ENCODE results near the gene TUBB4B.

TUBB4B gene

DNA sequence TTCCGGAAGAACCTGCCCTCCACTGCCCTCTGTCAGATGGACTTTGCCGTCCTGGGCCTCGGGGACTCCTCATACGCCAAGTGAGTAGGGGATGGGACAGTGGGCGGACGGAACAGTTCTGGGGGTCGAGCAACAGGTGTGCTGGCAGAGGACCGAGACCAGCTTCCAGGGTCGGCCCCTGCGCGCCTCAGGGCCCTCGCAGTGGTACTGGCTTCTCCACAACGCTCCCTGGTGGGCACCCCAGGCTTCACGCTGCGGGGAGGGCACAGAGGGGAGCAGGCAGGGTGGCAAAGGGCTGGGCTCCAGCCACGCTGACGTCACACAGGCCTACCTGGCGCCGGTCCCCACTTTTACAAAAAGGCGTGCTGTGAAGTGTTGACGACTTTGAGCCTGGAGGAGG is 28.6 kb upstream of the TUBB4B start:
- no peak for DNase-seq (ENCODE audit: low read depth)

DNA sequence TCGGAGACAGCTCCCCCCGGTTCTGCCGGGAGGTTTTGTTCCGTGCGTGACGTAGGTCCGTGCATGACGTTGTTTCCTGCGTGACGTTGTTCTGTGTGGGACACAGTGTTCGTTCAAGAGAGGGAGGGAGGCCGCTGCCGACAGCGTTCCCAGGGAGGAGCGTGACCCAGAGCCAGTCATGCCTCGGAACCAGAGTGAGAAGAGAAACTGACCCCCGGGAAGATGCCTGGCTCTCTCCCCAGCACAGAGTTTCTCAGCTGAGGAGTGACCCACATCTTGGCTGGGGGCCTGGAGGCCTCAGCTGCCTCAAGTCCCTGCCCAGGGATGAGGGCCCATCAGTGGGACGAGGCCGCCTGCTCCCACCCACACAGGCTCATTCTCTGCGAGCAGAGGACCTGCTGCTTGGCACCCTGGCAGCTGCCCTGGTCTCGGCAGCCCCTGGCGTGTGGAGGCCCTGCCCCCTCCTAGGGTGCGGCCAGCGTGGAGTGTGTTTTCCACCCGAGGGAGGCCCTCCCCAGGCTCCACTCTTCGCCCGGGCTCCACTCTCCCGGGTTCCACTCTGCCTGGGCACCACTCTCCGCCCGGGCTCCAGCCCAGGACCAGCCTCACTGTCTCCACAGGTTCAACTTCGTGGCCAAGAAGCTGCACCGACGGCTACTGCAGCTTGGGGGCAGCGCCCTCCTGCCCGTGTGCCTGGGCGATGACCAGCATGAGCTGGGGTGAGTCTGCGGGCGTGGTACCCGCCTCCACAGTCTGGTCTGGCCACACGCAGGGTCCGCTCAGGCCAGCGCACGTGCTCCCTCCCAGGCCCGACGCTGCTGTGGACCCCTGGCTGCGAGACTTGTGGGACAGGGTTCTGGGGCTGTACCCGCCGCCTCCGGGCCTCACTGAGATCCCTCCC is 27.7 kb upstream of the TUBB4B start:
- DNase-seq (ENCODE audit: low read depth), result no peak

DNA sequence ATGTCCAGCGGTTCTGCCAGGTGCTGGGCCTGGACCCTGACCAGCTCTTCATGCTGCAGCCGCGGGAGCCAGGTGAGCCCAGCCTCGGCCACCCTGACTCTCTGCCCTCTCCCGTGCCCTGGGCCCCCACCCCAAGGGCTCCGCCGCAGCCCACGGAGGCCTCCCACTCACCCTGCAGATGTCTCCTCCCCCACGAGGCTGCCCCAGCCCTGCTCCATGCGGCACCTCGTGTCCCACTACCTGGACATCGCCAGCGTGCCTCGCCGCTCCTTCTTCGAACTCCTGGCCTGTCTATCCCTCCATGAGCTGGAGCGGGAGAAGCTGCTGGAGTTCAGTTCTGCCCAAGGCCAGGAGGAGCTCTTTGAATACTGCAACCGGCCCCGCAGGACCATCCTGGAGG is 26.5 kb upstream of the TUBB4B start:
- DNase-seq (ENCODE audit: low read depth), result no peak

DNA sequence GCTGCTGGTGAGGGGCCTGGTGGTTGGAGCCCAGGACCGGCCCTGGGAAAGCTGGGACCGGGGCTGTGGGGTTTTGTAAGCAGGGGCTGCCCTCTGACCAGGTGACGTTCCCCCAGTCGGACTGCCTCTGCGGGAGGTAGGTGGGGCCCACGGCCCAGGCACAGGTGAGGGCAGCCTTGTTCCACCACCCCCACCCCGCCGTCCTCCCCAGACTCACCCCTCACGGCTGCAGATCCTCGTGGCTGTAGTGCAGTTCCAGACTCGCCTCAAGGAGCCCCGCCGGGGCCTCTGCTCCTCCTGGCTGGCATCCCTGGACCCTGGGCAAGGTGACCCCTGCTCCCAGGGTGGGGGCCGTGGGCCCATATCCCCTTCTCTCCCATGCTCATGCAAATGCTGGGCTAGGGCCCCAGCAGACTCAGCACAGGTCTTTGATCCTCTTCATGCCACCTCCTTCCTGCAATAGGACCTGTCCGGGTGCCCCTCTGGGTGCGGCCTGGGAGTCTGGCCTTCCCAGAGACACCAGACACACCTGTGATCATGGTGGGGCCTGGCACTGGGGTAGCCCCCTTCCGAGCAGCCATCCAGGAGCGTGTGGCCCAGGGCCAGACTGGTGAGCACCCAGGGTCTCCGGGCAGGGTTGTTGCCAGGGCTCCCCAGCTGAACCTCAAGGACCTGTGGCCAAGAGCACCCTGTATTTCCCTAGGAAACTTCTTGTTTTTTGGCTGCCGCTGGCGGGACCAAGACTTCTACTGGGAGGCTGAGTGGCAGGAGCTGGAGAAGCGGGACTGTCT is 25.7 kb upstream of the TUBB4B start:
- DNase-seq (ENCODE audit: low read depth), result no peak

DNA sequence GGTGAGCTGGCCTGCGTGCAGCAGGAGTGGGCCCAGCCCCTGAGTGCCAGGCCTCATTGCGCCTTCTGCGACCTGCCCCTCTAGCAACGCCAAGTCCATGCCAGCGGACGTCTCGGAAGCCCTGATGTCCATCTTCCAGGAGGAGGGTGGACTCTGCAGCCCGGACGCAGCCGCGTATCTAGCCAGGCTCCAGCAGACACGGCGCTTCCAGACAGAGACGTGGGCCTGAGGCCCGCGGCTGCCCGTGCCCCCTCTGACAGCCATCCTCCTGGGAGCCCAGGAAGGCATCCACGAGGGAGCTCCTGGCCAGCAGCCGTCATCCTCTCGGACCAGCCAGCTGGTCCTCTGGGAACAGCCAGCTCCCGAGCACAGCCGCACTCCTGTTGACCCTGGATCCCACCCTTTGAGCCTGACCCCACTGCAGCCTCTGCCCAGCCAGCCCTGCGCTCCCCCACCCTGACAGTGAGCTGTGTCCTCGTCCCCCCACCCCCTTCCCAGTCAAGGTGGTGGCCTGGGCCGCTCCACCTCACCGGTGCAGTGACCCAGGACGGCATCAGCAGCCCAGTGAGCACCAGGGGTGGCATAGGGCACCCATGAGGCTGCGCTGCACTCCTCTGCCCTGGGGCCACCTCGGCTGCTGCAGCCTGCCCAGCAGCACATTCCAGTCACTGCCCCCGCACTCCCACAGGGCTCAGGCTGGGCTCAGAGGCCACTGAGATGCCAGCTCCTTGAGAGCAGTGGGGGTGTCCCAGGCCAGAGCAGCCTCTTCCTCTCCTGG is 24.7 kb upstream of the TUBB4B start:
- no peak for DNase-seq (ENCODE audit: low read depth)

DNA sequence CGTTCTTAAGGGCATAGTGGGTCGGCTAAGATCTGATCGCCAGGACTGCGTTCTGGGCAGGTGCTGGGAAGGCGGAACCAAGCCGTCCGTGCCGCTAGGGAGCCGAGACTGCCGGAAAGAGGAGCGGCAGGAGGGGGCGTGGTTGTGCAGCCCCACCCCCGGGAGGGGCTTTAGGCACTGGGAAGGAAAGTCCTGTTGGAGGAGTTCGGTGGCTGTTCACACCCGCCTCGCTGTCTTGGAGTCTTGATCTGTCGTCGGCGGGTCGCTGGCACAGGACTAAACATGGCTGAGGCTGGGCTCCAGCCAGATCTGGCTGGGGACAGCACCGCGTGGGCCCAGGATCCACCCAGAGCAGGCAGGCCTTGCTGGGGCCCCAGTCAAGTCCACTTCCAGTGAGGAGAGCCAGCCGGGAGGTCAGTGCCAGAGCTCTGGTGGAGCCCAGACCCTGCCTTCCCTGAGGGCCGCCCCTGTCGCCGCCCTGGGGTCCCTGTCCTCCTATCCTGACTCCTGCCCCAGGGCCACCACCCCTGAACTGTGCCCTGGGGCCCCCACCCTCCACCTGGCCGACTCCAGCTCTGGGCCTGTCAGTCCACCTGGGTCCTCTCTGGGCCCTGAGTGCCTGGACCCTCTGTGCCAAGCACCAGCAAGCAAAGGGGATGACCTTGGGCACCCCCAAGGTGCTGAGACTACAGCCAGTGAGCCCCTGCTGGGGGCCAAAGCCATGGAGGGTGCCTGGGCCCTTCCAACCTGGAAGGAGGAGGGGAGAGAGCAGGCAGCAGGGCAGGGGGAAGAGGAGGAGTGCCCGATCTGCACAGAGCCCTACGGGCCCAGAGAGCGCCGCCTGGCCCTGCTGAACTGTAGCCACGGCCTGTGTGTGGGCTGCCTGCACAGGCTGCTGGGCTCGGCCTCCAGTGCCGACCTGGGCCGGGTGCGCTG is 23.5 kb upstream of the TUBB4B start:
- no peak for DNase-seq (ENCODE audit: low read depth)

DNA sequence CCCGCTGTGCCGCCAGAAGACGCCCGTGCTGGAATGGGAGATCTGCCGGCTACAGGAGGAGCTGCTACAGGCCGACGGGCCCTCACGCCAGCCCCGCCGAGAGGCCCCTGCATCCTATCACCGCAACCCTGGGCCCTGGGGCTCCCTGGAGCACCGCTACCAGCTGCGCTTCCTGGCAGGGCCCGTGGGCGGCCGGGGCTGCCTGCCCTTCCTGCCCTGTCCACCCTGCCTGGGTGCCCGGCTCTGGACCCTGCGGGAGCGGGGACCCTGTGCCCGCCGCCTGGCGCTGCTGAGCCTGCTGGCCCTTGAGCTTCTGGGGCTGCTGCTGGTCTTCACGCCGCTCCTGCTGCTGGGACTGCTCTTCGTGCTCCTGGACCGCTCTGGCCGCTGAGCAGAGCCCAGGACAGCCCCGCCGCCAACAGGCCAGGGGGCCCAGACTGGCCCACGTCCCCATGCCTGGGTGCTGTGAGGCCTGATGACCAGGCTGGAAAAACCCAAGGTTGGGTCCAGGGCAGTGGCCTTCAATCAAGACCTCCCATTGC is 22.8 kb upstream of the TUBB4B start:
- DNase-seq (ENCODE audit: low read depth), result no peak

DNA sequence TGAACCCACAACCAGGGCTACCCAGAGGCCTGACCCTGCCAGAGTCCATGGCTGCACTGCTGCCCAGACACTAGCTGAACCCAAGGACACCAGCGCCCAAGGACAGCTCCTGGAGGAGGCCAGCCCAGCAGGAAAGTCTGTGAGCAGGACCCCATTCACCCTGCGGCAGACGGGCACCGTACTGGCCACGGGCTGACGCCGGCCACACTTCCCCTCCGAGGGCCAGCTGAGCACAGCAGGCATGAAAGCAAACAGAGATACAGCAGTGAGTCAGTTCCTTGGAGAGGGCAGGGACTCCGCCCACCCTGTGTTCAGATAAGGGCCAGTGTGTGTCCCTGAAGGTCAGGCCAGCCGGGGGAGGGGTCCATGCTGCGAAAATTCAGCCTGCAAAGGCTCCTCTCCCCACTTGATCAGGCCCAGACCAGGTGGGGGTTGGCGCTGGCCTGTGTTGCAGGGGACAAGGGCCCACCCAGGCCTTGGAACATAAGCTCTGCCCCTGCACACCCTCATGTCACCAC is 22.3 kb upstream of the TUBB4B start:
- DNase-seq (ENCODE audit: low read depth), result no peak

DNA sequence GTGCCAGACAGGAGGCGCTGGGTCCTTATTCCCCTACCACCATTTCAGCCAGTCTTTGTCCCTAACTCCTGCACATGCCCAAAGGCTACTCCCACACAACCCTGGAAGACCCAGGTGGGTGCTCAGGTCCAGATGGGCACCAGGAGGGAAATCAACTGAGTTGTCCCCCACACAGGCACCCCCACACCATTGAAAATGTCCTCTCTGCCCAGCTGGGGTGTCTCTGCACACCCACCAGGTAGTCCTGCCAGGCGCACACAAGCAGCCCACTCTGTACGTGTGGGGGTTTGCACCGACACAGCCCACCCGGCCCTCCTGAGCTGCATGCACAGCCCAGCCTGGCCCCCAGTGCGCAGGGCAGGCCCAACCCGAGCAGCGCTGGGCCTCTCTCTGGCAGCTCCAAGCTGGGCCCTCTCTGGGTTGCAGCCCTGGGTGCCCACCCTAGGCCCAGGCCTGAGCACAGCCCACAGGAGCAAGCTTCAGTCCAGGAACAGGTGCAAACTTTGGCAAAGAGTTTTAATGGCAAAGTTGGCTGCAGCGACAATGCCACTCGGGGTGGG is 21.2 kb upstream of the TUBB4B start:
- DNase-seq (ENCODE audit: low read depth), result no peak

DNA sequence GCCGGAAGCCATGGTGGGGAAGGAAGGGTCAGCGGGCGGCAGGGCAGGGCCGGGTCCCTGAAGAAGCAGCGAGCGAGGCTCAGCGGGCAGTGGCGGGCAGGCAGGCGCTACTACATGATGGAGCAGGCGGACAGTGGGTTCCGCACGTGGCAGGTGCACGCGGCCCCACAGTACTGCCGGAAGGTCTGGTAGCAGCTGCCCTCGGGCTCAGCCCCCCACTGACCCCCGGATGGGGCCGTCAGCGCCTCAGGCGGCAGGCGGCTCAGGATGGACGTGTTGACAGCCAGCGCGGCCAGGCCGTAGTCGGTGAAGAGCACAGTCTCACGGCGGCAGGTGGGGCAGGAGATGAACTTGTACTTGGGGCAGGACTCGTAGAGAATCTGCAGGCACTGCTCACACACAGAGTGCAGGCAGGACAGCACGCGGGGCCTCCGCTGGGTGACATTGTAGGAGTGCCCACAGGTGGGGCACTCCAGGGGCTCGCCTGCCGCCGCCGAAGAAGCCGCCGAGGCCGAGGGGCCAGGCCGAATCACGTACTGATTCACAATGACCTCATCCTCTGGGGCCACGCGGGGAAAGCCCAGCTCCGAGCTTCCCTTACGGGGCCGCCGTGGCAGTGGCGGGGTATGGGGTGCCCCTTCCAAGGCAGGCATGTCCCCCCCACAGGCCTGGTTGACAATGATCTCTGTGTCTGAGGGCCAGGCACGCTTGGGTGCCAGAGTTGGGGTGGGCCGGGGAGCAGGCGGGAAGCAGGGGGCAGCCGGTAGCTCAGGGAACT is 20.6 kb upstream of the TUBB4B start:
- no peak for DNase-seq (ENCODE audit: low read depth)

DNA sequence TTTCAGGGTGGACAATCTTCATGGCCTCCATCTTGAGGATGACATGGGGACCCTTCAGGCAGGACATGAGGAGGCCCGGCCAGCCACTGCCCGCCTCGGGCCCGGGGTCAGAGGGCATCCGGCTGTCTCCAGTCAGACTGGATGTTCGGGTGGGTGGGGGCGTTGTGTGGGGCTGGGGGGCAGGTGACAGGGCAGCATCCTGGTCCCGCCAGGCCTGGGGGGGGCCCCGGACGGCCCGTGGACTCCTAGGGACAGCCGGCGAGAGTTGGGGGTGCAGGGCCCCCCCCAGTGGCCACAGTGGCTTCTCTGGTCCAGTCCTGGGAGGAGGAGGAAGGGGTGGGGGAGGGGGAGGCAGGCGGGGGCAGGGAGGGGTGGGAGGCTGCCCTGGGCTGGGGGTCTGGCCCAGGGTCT is 20.0 kb upstream of the TUBB4B start:
- no peak for DNase-seq (ENCODE audit: low read depth)

DNA sequence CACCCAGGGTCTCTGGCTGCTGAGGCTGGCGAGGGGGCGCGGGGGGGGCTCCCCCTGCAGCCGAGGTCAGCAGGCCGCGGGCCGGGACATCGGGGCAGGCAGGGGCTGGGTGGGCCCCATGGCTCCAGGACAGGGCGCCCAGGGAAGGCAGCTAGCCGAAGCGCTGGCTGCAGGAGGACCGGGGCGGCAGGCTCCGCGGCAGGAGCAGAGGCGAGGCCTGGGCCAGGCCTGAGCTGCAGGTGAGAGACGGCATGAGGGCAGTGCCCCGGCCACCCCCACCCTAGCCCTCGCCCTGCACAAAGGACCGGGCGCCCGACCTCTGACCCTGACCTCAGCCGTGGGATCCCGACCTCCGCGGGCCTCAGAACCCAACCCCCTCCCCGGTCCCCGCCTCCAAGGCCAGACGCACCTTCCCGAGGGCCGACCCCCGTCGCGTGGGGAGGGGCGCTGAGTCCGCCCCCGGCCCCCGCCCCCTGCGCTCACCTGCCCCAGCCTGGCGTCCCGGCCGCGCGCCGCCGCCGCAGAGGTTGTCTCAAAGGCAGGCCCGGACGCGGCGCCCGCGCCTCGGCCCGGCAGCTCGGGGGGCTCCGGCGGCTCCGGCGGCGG is 19.5 kb upstream of the TUBB4B start:
- no peak for DNase-seq (ENCODE audit: low read depth)

DNA sequence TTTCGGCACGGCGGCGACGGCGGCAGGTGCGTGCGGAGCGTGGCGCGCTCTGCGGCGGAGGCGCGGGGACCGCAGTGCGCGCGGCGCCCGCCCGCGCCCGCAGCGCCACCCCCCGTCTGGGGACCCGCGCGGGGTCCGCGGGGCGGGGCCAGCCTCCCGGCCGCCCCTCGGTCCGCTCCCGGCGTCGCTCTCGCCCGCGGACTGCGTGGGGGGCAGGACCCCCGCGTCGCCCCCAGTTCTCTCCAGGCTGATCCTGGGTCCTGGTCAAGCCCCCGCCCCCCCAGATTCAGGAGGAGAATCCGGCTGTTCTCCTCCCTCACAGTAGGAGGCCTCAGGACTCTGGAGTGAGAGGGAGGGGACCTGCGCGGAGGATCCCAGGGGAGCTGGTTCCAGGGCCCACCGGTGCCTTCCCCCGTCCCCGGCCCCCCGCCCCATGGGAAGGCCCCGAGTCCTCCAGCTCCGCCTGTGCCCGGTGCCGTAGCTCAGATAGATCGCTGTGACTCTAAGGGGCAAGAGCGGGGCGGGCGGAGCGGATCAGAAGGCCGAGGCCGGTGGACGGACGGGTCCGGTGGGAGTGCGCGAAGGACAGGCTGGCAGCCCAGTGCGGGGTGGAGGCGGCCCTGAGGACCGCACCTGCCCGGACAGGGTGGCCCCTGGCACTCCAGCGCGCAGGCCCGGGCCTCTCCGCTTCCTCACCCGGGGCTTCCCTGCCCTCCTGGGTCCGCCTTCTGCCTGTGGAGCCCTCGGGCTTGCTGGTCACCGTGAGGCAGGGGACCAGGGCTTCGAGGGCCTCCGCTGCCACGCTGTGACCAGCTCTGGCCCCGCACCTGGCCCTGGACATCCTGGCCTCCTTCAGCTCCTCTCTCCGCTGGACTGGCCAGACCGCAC is 18.7 kb upstream of the TUBB4B start, which contains the start of gene RNF208:
Gene RNF208, minus strand, starts transcription at position 51 of the 888 bp plus-strand sequence. CDS start 1,028 bp downstream, outside the sequence.
- no peak for DNase-seq (ENCODE audit: low read depth)

DNA sequence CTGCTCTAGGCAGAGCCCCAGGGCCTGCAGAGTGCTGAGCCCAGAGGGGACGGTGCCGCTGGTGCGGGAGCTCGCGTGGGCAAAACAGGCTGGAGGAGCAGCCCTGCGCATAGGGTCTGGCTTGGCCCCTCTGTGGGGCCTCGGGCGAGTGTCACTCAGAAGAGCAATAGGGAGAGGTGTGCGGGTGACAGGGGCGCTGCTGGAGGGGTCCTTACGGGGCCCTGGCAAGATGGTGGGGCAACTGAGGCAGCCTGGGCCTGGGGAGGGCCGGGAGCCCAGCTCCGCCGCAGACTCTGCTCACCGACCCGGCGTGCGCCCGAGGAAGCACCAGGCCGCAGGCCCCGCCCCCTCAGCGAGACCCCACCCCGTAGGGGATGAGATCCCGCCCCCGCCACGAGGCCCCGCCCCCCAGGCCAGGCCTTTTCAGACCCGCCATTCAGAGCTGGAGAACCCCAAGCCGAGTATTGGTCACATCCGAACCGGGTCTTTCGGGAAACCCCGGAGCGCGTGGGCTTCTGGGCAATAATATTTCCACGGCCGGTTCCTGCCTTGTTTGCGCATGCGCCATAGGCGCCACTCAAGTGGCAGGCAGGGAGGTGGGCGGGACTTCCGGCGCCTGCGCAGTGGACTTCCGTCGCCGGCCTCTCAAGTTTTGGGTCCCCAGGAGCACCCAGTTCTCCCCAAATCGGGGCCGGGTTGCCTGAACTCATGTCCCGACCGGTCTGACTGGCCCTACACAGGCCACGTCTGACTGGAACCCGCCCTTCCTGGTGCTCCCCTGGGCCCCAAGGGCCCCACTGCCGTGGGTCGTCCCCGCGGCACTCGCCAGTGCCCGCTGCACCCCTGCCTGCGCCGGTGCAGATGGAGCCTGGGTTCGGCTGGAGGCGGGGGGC is 17.8 kb upstream of the TUBB4B start:
- DNase-seq (ENCODE audit: low read depth), result peak; percentile 95

DNA sequence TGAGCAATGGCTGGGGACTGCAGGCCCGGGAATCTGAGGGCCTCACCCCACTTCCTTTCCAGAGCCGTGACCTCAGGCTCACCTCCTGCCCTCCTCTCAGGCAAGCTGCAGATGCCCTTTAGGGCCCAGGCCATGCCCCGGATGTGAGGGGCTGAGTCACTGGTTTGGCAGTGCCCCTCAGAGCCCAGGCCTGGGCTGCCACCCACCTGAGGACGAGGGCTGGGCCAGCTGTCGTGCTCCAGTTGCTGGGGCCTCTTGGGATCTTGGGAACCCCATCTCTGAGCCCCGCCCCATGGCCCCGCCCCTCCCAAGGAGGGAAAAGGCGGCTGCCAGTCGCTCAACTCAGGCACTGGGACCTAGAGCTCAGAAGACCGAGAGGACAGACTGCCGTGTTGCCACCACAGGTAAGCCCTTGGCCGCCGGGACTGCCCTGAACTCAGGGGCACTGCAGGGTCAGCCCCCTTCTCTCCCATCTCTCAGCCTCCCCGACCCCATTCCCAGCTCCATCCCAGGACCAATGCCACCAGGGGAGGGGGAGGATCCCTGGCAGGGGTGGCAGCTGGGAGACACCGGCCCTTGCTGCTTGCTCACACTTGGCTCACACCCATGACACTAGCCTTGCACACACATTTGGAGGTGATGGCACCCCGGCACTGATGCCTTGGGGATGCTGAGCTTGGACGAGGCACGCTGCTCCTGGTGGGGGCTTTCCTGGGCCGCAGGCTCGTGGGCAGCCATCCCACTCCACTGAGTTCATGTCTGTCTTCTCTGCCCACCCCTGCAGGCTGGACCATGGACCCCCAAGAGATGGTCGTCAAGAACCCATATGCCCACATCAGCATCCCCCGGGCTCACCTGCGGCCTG is 16.0 kb upstream of the TUBB4B start, which contains the start of gene CYSRT1:
Gene CYSRT1, plus strand, starts transcription at position 345 of the 865 bp plus-strand sequence. Its CDS starts 448 bp downstream, at position 793.
- no peak for DNase-seq (ENCODE audit: low read depth)
